SK-N-SH (cell line): ENCODE results near the gene ZSCAN22.

Source experiments
- ELF1 ChIP-seq: IDR thresholded peaks from 2 replicates; pipeline ENCODE4 v1.4.0; 2012
- POLR2AphosphoS5 ChIP-seq: IDR thresholded peaks from 2 replicates; pipeline ENCODE4 v1.6.1; 2012; ENCODE audit warnings: low read depth, low read length
- TF ChIP-seq, protein P1 (sequence below): IDR thresholded peaks from 2 replicates; pipeline ENCODE4; 2012

DNA sequence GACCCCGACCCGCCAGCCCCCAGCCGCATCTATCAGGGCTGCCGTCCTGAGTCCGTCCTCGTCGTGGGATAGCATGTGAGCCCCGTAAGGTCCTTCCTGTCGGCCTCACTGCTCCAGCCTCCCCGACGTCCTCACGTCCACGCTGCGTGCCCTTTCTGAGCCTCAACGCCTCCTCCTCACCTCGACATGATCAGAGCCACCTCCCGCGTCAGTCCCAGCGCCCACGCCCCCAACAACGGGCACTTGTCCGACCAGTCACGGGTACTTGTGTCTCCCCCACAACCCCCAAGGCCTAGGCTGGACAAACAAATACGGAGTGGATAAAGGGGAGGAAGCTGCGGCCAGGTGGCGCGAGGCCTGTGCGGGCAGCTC, 35.1 kb downstream of the ZSCAN22 start:
- TF ChIP-seq POLR2AphosphoS5, result peak; percentile 52
- TF ChIP-seq, protein P1, sequence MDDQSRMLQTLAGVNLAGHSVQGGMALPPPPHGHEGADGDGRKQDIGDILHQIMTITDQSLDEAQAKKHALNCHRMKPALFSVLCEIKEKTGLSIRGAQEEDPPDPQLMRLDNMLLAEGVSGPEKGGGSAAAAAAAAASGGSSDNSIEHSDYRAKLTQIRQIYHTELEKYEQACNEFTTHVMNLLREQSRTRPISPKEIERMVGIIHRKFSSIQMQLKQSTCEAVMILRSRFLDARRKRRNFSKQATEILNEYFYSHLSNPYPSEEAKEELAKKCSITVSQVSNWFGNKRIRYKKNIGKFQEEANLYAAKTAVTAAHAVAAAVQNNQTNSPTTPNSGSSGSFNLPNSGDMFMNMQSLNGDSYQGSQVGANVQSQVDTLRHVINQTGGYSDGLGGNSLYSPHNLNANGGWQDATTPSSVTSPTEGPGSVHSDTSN, result no peak
- TF ChIP-seq ELF1, result no peak
